SK-N-MC (cell line): ENCODE results near the gene LSR.

Experiments used
- EZH2 ChIP-seq: fragments of 200-600 bp; sonication (generic); IDR thresholded peaks from one replicate; pipeline ENCODE4 v1.6.1; 2017; ENCODE audit warnings: antibody characterized with exemption
- FOXP2 ChIP-seq: optimal IDR thresholded peaks from 2 replicates; pipeline ENCODE3; 2011; ENCODE audit warnings: mild to moderate bottlenecking, moderate library complexity; ENCODE audit not compliant: insufficient read depth; ENCODE audit errors: extremely low read length, control extremely low read depth
- POLR2AphosphoS5 ChIP-seq: IDR thresholded peaks from 2 replicates; pipeline ENCODE4 v1.6.1; 2012; ENCODE audit warnings: mild to moderate bottlenecking, low read depth, low read length, borderline replicate concordance

DNA sequence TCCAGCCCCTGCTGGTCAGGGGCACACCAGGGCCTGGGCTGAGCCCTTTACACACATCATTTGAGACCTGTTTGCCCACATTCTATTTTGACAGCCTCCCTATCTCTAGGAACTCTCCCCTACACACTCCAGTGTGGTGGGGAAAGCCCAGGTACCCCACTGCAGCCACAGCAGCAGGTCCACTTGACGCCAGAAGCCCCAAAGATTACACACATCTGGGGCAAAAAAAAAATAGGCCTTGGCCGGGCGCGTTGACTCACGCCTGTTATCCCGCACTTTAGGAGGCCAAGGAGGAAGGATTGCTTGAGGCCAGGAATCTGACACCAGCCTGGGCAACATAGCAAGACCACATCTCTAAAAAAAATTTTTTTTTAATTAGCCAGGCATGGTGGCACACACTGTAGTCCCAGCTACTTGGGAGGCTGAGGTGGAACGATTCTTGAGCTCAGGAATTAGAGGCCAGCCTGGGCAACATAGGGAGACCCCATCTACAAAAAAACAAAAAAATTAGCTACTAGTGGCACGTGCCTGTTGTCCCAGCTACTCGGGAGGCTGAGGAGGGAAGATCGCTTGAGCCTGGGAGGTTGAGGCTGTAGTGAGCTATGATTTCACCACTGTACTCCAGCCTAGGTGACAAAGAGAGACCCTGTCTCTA, 62.1 kb downstream of the LSR start:
- no peak for TF ChIP-seq EZH2
- no peak for TF ChIP-seq POLR2AphosphoS5
- no peak for TF ChIP-seq FOXP2
